H1 (cell line): Measurements from ENCODE around the gene RNF4. TPM values are rescaled to one million over a fixed set of nuclear protein-coding genes. Genes with fewer than 3 reads are reported as not detected.

ENCODE experiments used
- BCL11A ChIP-seq, 2 experiments: IDR thresholded peaks; one replicate each; pipeline ENCODE4 v1.6.1; 2011; ENCODE audit warnings: low read depth in 2 of 2, low read length in 2 of 2, mild to moderate bottlenecking in 2 of 2
- CBX8 ChIP-seq: fragments of 300-800, 300-1000 bp; sonication (generic); IDR thresholded peaks from 2 replicates; pipeline ENCODE4 v1.7.1; 2016; ENCODE audit warnings: low read depth, low read length, borderline replicate concordance
- CTCF ChIP-seq, 3 experiments: IDR thresholded peaks; 1 replicate in 2 of 3; 2 replicates in 1 of 3; pipeline versions ENCODE4 v1.5.1 to v1.6.1; 2011; ENCODE audit warnings: low read length in 3 of 3, mild to moderate bottlenecking in 3 of 3, inconsistent platforms in 2 of 3, low read depth in 1 of 3, moderate library complexity in 1 of 3; ENCODE audit not compliant: insufficient read depth in 1 of 3; ENCODE audit errors: control extremely low read depth in 1 of 3
- KDM1A ChIP-seq: fragments of 200-600, 300-600 bp; sonication (generic); IDR thresholded peaks from 2 replicates; pipeline ENCODE4 v1.7.1; 2016; ENCODE audit warnings: mild to moderate bottlenecking, low read length, borderline replicate concordance
- KDM5A ChIP-seq: fragments of 200-600 bp; IDR thresholded peaks from 2 replicates; pipeline ENCODE4 v1.7.1; 2012; ENCODE audit warnings: mild to moderate bottlenecking, low read length, inconsistent platforms, mixed read lengths
- MAX ChIP-seq: IDR thresholded peaks from 2 replicates; pipeline ENCODE4 v1.6.1; 2012; ENCODE audit warnings: inconsistent platforms
- SIX5 ChIP-seq: IDR thresholded peaks from 2 replicates; pipeline ENCODE4 v1.6.1; 2011; ENCODE audit warnings: mild to moderate bottlenecking, low read depth, low read length
- polyA plus RNA-seq, 7 experiments: library from polyadenylated mRNA; depleted of rRNA in 3 of 7; stranded (reverse) in 5 of 7; unstranded in 2 of 7; fragments of >200 nt in 5 of 7; fragments of 200-250 nt in 2 of 7; gene quantifications; 1 replicate in 5 of 7; 2 replicates in 1 of 7; 4 replicates in 1 of 7; pipeline versions ENCODE4 v1.2.1 to v1.2.3, GENCODE V29; 2011 to 2013; ENCODE audit warnings: missing spikeins in 2 of 7, mixed read lengths in 2 of 7
- total RNA-seq: library from RNA; stranded (reverse); fragmentation: NEBNext Ultra II Directional; extraction: Animal tissue kit (Norgen Biotek cat#: 25700); gene quantifications from 2 replicates; pipeline ENCODE4 v1.2.1, GENCODE V29; 2021
- TF ChIP-seq, protein P1 (sequence below): IDR thresholded peaks from 2 replicates; pipeline ENCODE4 v1.6.1; 2011; ENCODE audit warnings: low read depth, mild to moderate bottlenecking, low read length; ENCODE audit not compliant: insufficient read depth

The RNF4 gene
- total and polyA plus RNA-seq, 2 of the 8 experiments (the other 6 are each of a cell fraction or from before 2014, with no cell fraction given) = 68.2 to 78.9 TPM

DNA sequence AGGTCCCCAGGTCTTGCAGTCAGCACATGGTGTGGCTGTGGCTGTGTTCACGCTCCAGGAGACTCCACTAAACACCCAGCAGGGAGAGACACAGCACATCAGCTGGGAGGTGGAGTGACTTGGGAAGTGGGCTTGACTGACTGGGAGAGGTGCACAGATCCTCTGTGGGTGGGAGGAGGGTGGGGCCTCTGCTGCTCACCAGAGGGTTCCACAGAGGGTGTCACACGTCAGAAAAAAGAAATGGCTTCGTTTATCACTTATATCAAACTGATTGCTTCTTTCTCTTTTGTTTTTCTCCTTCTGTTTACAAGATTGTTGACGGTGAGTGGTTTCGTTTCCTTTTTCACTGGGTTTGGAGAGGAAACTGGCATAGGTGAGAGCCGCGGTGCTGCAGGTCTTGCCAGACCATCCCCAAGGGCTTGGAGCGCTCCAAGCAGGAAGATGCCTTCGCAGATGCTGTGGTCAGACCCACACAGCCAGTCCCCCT is 42.8 kb downstream of the RNF4 start (continued):
- TF ChIP-seq, protein P1, sequence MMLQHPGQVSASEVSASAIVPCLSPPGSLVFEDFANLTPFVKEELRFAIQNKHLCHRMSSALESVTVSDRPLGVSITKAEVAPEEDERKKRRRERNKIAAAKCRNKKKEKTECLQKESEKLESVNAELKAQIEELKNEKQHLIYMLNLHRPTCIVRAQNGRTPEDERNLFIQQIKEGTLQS = no peak
- TF ChIP-seq CTCF (IDR thresholded peaks at IDR 0.05; ENCODE audit: control extremely low read depth in 1 of 3, insufficient read depth in 1 of 3, low read depth in 1 of 3, low read length in 3 of 3) = no peak
- no peak for TF ChIP-seq KDM5A
- TF ChIP-seq CBX8 = no peak
- no peak for TF ChIP-seq SIX5
- TF ChIP-seq KDM1A = no peak
- TF ChIP-seq MAX = no peak
- no peak for TF ChIP-seq BCL11A (IDR thresholded peaks at IDR 0.05; ENCODE audit: low read depth in 2 of 2, low read length in 2 of 2)
